ENCODE measurements around the gene CCDC192.

The CCDC192 gene

GRCh38 chr5:127697894-127698600 is 5.1 kb upstream of the CCDC192 start:
- POLR2A ChIA-PET = no interaction called here
- no peak for DNase-seq (ENCODE audit: extremely low spot score)
- CTCF ChIA-PET = no interaction called here
- no peak for TF ChIP-seq TARDBP (IDR thresholded peaks at IDR 0.05)
- no peak for TF ChIP-seq BHLHE40 (IDR thresholded peaks at IDR 0.05; ENCODE audit: borderline replicate concordance)
- TF ChIP-seq CTBP1 (IDR thresholded peaks at IDR 0.05; ENCODE audit: borderline replicate concordance) = no peak
- no peak for TF ChIP-seq FOXK2 (IDR thresholded peaks at IDR 0.05)
- no peak for TF ChIP-seq NFRKB (IDR thresholded peaks at IDR 0.05)
- TF ChIP-seq L3MBTL2 (conservative IDR thresholded peaks at IDR 0.05) = no peak
- no peak for TF ChIP-seq PKNOX1 (IDR thresholded peaks at IDR 0.05)
- TF ChIP-seq SUZ12 (IDR thresholded peaks at IDR 0.05) = no peak
- no peak for TF ChIP-seq ARNT (IDR thresholded peaks at IDR 0.05)
- TF ChIP-seq FOXM1 (IDR thresholded peaks at IDR 0.05; ENCODE audit: borderline replicate concordance) = no peak
- no peak for TF ChIP-seq FOXA1 (IDR thresholded peaks at IDR 0.05)
- no peak for TF ChIP-seq LEF1 (IDR thresholded peaks at IDR 0.05; ENCODE audit: borderline replicate concordance)
- TF ChIP-seq HDGF (IDR thresholded peaks at IDR 0.05; ENCODE audit: borderline replicate concordance) = no peak
- TF ChIP-seq ZNF384 (IDR thresholded peaks at IDR 0.05) = no peak
- no peak for TF ChIP-seq SP1 (IDR thresholded peaks at IDR 0.05)
- TF ChIP-seq ELF4 (IDR thresholded peaks at IDR 0.05) = no peak

- CTCF ChIA-PET = no interaction called here
- no peak for DNase-seq (ENCODE audit: extremely low spot score)
- TF ChIP-seq FOXA1 (IDR thresholded peaks at IDR 0.05) = no peak
- no peak for TF ChIP-seq LEF1 (IDR thresholded peaks at IDR 0.05; ENCODE audit: borderline replicate concordance)
- TF ChIP-seq PKNOX1 (IDR thresholded peaks at IDR 0.05) = no peak
- TF ChIP-seq ELF4 (IDR thresholded peaks at IDR 0.05) = no peak
- no peak for TF ChIP-seq BHLHE40 (IDR thresholded peaks at IDR 0.05; ENCODE audit: borderline replicate concordance)
- POLR2A ChIA-PET = no interaction called here
Observed at GRCh38 chr5:127699416-127699815, 3.8 kb upstream of the CCDC192 start.

GRCh38 chr5:127700237-127700766 is 2.9 kb upstream of the CCDC192 start:
- CTCF ChIA-PET = no interaction called here
- POLR2A ChIA-PET = no interaction called here
- no peak for TF ChIP-seq ZNF384 (IDR thresholded peaks at IDR 0.05)
- TF ChIP-seq SP1 (IDR thresholded peaks at IDR 0.05) = no peak
- TF ChIP-seq PKNOX1 (IDR thresholded peaks at IDR 0.05) = no peak
- TF ChIP-seq BHLHE40 (IDR thresholded peaks at IDR 0.05; ENCODE audit: borderline replicate concordance) = no peak
- TF ChIP-seq L3MBTL2 (conservative IDR thresholded peaks at IDR 0.05) = no peak
- TF ChIP-seq CTBP1 (IDR thresholded peaks at IDR 0.05; ENCODE audit: borderline replicate concordance) = no peak
- TF ChIP-seq FOXK2 (IDR thresholded peaks at IDR 0.05) = no peak
- TF ChIP-seq ARNT (IDR thresholded peaks at IDR 0.05) = no peak
- no peak for DNase-seq (ENCODE audit: extremely low spot score)

GRCh38 chr5:127702434-127702833 is 757 bp upstream of the CCDC192 start:
- CTCF ChIA-PET = no interaction called here
- POLR2A ChIA-PET = no interaction called here
- TF ChIP-seq SUZ12 (IDR thresholded peaks at IDR 0.05) (no peak), ZNF384 (IDR thresholded peaks at IDR 0.05) (no peak)
- no peak for DNase-seq (ENCODE audit: extremely low spot score)

- ChIA-PET CTCF (no interaction called here), POLR2A (no interaction called here)
- TF ChIP-seq ARNT (IDR thresholded peaks at IDR 0.05) = no peak
- TF ChIP-seq CTBP1 (IDR thresholded peaks at IDR 0.05; ENCODE audit: borderline replicate concordance) = no peak
- TF ChIP-seq FOXK2 (IDR thresholded peaks at IDR 0.05) = no peak
- no peak for TF ChIP-seq L3MBTL2 (conservative IDR thresholded peaks at IDR 0.05)
- TF ChIP-seq FOXA1 (IDR thresholded peaks at IDR 0.05) = no peak
- no peak for TF ChIP-seq SUZ12 (IDR thresholded peaks at IDR 0.05)
- TF ChIP-seq PKNOX1 (IDR thresholded peaks at IDR 0.05) = no peak
- no peak for TF ChIP-seq NFRKB (IDR thresholded peaks at IDR 0.05)
- no peak for TF ChIP-seq LEF1 (IDR thresholded peaks at IDR 0.05; ENCODE audit: borderline replicate concordance)
- TF ChIP-seq HDGF (IDR thresholded peaks at IDR 0.05; ENCODE audit: borderline replicate concordance) = no peak
- no peak for TF ChIP-seq SP1 (IDR thresholded peaks at IDR 0.05)
- no peak for TF ChIP-seq FOXM1 (IDR thresholded peaks at IDR 0.05; ENCODE audit: borderline replicate concordance)
- no peak for TF ChIP-seq ZNF384 (IDR thresholded peaks at IDR 0.05)
- TF ChIP-seq TARDBP (IDR thresholded peaks at IDR 0.05) = no peak
- no peak for TF ChIP-seq ELF4 (IDR thresholded peaks at IDR 0.05)
- TF ChIP-seq BHLHE40 (IDR thresholded peaks at IDR 0.05; ENCODE audit: borderline replicate concordance) = no peak
- DNase-seq (ENCODE audit: extremely low spot score) = no peak
Observed at GRCh38 chr5:127705120-127705892, 2.1 kb downstream of the CCDC192 start.

All from HEK293T (cell line).